ENCODE data around the gene KRTAP10-4.
"Not testable (repeated sequence)": the region's sequence is repeated elsewhere in the genome, so short reads cannot be mapped to it uniquely, and the experiment has no call there.

KRTAP10-4 gene

GRCh38 chr21:44580231-44580821 is 6.8 kb downstream of the KRTAP10-4 start, which contains the start of gene KRTAP10-5:
Gene KRTAP10-5, minus strand, starts transcription at chr21:44580604. Its CDS starts 26 bp downstream, at chr21:44580578.
- DNase-seq (ENCODE audit: low spot score), result not testable (repeated sequence)

GRCh38 chr21:44581158-44581557 is 7.6 kb downstream of the KRTAP10-4 start:
- DNase-seq (ENCODE audit: low spot score), result no peak

- DNase-seq (ENCODE audit: low spot score), result no peak
Measured at GRCh38 chr21:44582055-44582454, 8.5 kb downstream of the KRTAP10-4 start.

GRCh38 chr21:44583089-44583799 is 9.7 kb downstream of the KRTAP10-4 start:
- DNase-seq (ENCODE audit: low spot score), result no peak

- DNase-seq (ENCODE audit: low spot score), result no peak
Measured at GRCh38 chr21:44583800-44584147, 10.2 kb downstream of the KRTAP10-4 start.

- no peak for DNase-seq (ENCODE audit: low spot score)
Measured at GRCh38 chr21:44585892-44586291, 12.4 kb downstream of the KRTAP10-4 start.

- no peak for DNase-seq (ENCODE audit: low spot score)
Measured at GRCh38 chr21:44589094-44589493, 15.6 kb downstream of the KRTAP10-4 start.

- no peak for DNase-seq (ENCODE audit: low spot score)
Measured at GRCh38 chr21:44589586-44590305, 16.2 kb downstream of the KRTAP10-4 start.

- DNase-seq (ENCODE audit: low spot score), result no peak
Measured at GRCh38 chr21:44590311-44590721, 16.8 kb downstream of the KRTAP10-4 start.

GRCh38 chr21:44590897-44591800 is 17.6 kb downstream of the KRTAP10-4 start:
- DNase-seq (ENCODE audit: low spot score), result not testable (repeated sequence)

- DNase-seq (ENCODE audit: low spot score), result not testable (repeated sequence)
Measured at GRCh38 chr21:44591801-44592130, 18.2 kb downstream of the KRTAP10-4 start.

- no peak for DNase-seq (ENCODE audit: low spot score)
Measured at GRCh38 chr21:44592446-44593311, 19.1 kb downstream of the KRTAP10-4 start, which contains the start of gene KRTAP10-6. Gene KRTAP10-6, minus strand, starts transcription at chr21:44592505. Its CDS starts 21 bp downstream, at chr21:44592484.

- peak; percentile 35 for DNase-seq (ENCODE audit: low spot score)
Measured at GRCh38 chr21:44593598-44594405, 20.3 kb downstream of the KRTAP10-4 start.

GRCh38 chr21:44594406-44594916 is 20.9 kb downstream of the KRTAP10-4 start:
- no peak for DNase-seq (ENCODE audit: low spot score)

- DNase-seq (ENCODE audit: low spot score), result no peak
Measured at GRCh38 chr21:44595524-44595923, 22.0 kb downstream of the KRTAP10-4 start.

GRCh38 chr21:44596068-44596725 is 22.7 kb downstream of the KRTAP10-4 start:
- no peak for DNase-seq (ENCODE audit: low spot score)

- no peak for DNase-seq (ENCODE audit: low spot score)
Measured at GRCh38 chr21:44598061-44598460, 24.5 kb downstream of the KRTAP10-4 start.

GRCh38 chr21:44599264-44600029 is 25.9 kb downstream of the KRTAP10-4 start:
- DNase-seq (ENCODE audit: low spot score), result no peak
